Left lung (tissue), 10 donors: ENCODE measurements around the gene LRRC3C. TPM values are rescaled to one million over a fixed set of nuclear protein-coding genes. Genes with fewer than 3 reads are reported as not detected.
A peak's percentile ranks its signal among the peaks of the same experiment; 100 is the strongest.

ENCODE experiments used
- ATAC-seq: fragments of 200-7000 bp; cut with Tn5 transposase; one replicate; pipeline ENCODE4 v1.9.1; 2020; ENCODE audit warnings: moderate library complexity
- DNase-seq, 4 donors: peaks; one replicate each; pipeline ENCODE4 v3.0.0-alpha.2; 2013 to 2020
- H3K27ac ChIP-seq, 2 donors: fragments of 200-600 bp; sonication (generic) in 1 of 2; one replicate each; pipeline versions ENCODE4 v1.5.0 to v1.8.0; 2020 to 2021
- H3K27me3 ChIP-seq, 2 donors: fragments of 200-600 bp; sonication (generic) in 1 of 2; one replicate each; pipeline versions ENCODE4 v1.5.0 to v1.8.0; 2020 to 2021
- H3K36me3 ChIP-seq, 2 donors: fragments of 200-600 bp; sonication (generic) in 1 of 2; one replicate each; pipeline versions ENCODE4 v1.5.0 to v1.8.0; 2020 to 2021
- H3K4me1 ChIP-seq, 2 donors: fragments of 200-600 bp; one replicate each; pipeline ENCODE4 v1.8.0; 2021
- H3K4me3 ChIP-seq, 2 donors: fragments of 200-600 bp; sonication (generic) in 1 of 2; one replicate each; pipeline versions ENCODE4 v1.5.0 to v1.8.0; 2020 to 2021; ENCODE audit warnings: mild to moderate bottlenecking in 1 of 2
- H3K9me3 ChIP-seq, 2 donors: fragments of 200-600 bp; sonication (generic) in 1 of 2; one replicate each; pipeline versions ENCODE4 v1.5.0 to v1.8.0; 2020 to 2021
- intact Hi-C, 2 donors: fragments of 100-400 bp; cut with DNase I; formaldehyde crosslinking; loops; one replicate each; pipeline versions ENCODE4 v1.11.2 to v1.14.2; 2022
- polyA plus RNA-seq, 6 donors: library from polyadenylated mRNA; unstranded; fragments of 120-200 nt; gene quantifications; one replicate each; pipeline ENCODE4 v1.2.1, GENCODE V29; 2013; ENCODE audit not compliant: insufficient read length in 6 of 6
- total RNA-seq, 2 donors: library from RNA; stranded (reverse); fragmentation: NEBNext Ultra II Directional; extraction: Animal tissue kit (Norgen Biotek cat#: 25700); gene quantifications; one replicate each; pipeline ENCODE4 v1.2.1, GENCODE V29; 2021
- TF ChIP-seq, protein P1 (sequence below), 2 donors: fragments of 200-600 bp; sonication (generic) in 1 of 2; IDR thresholded peaks; one replicate each; pipeline versions ENCODE4 v1.5.0 to v1.8.0; 2021; ENCODE audit warnings: antibody characterized with exemption in 2 of 2
- donor health status: DM: no; HTN: yes; CAD: no.
- donor health status: DM: no; HTN: no; CAD: no.

The LRRC3C gene
- total and polyA plus RNA-seq, 8 donors: not detected

DNA sequence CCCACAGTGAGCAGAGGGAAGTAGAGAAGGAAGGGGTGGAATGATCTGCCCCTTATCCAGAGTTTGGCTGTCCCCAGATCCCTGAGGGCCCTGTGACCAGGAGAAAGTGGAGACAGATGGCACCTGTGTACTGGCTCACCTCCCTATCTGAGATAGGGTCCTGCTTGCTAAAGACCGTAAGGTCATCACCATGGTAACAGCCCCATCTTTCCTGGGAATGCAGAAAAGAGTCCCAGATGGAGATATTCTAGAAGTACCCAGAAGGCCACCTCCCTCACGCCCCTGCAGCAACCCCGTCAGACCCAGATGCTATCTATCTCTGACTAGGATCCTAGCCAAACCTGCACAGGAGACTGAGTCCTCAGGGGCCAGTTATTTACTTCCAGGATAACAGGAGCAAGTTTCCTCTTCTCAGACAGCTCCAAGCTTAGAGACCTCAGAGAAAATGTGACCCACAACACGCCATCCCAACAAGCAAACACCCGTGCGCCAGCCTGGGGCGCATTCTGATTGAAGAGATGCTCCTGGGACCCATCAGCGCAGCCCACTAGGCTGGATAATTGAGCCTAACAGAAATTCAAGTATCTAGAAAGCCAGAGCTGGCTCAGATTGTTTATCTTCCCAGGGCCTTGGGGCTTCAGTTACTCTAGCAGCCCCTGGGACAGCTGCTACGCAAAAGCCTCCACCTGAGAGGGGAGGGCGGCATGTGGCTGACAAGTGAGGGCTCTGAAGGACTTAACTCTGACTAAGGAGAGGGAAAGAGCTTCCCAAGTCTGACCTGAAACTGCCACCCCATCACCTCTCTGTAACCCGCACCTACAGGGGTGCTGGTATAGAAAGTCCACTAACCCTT lies 2.0 kb upstream of the LRRC3C start:
- Histone ChIP-seq H3K27me3 (no peaks in the 10 kb centered on the region), H3K9me3 (no peaks in the 10 kb centered on the region), H3K36me3 (peaks cover 0 to 36% of the 10 kb centered on the region in 2 donors), H3K27ac (peak overlapping the region in 1 of 2 donors; percentile 88), H3K4me3 (peak overlapping the region; percentile 79 to 84), H3K4me1 (peaks cover 28 to 67% of the 10 kb centered on the region in 2 donors)
- DNase-seq (no peak), ATAC-seq (no peak)
- intact Hi-C loops: no loop called here
- TF ChIP-seq, protein P1, sequence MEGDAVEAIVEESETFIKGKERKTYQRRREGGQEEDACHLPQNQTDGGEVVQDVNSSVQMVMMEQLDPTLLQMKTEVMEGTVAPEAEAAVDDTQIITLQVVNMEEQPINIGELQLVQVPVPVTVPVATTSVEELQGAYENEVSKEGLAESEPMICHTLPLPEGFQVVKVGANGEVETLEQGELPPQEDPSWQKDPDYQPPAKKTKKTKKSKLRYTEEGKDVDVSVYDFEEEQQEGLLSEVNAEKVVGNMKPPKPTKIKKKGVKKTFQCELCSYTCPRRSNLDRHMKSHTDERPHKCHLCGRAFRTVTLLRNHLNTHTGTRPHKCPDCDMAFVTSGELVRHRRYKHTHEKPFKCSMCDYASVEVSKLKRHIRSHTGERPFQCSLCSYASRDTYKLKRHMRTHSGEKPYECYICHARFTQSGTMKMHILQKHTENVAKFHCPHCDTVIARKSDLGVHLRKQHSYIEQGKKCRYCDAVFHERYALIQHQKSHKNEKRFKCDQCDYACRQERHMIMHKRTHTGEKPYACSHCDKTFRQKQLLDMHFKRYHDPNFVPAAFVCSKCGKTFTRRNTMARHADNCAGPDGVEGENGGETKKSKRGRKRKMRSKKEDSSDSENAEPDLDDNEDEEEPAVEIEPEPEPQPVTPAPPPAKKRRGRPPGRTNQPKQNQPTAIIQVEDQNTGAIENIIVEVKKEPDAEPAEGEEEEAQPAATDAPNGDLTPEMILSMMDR (IDR thresholded peaks at IDR 0.05): no peak

GRCh38 chr17:39926135-39926587 lies 1.4 kb upstream of the LRRC3C start:
- intact Hi-C loops: no loop called here
- Histone ChIP-seq H3K4me3 (peak overlapping the region; percentile 79 to 84), H3K27ac (peak overlapping the region; percentile 83 to 88), H3K9me3 (no peaks in the 10 kb centered on the region), H3K36me3 (peaks cover 0 to 29% of the 10 kb centered on the region in 2 donors), H3K27me3 (no peaks in the 10 kb centered on the region), H3K4me1 (peaks cover 28 to 67% of the 10 kb centered on the region in 2 donors)
- TF ChIP-seq, protein P1 (IDR thresholded peaks at IDR 0.05): no peak
- ATAC-seq (no peak), DNase-seq (no peak)

GRCh38 chr17:39926588-39927100 lies 888 bp upstream of the LRRC3C start:
- TF ChIP-seq, protein P1 (IDR thresholded peaks at IDR 0.05): no peak
- intact Hi-C loops: no loop called here
- Histone ChIP-seq H3K4me3 (peak overlapping the region; percentile 79 to 84), H3K27me3 (no peaks in the 10 kb centered on the region), H3K36me3 (peaks cover 0 to 24% of the 10 kb centered on the region in 2 donors), H3K9me3 (no peaks in the 10 kb centered on the region), H3K27ac (peak overlapping the region; percentile 83 to 88), H3K4me1 (peaks cover 28 to 67% of the 10 kb centered on the region in 2 donors)
- ATAC-seq: peak; percentile 50
- peak in 3 of 4 donors; percentile 23 to 76 (median 44) for DNase-seq

GRCh38 chr17:39927929-39928857 lies 661 bp downstream of the LRRC3C start:
- ATAC-seq: peak; percentile 68
- H3K27me3 ChIP-seq: no peaks in the 10 kb centered on the region
- intact Hi-C loops: no loop called here
- DNase-seq: peak; percentile 14 to 84 (median 56)
- peaks cover 0 to 9% of the 10 kb centered on the region in 2 donors for H3K36me3 ChIP-seq
- H3K4me1 ChIP-seq: peaks cover 28 to 58% of the 10 kb centered on the region in 2 donors
- H3K9me3 ChIP-seq: no peaks in the 10 kb centered on the region
- H3K27ac ChIP-seq: peak overlapping the region; percentile 83 to 88
- TF ChIP-seq, protein P1 (IDR thresholded peaks at IDR 0.05): no peak
- H3K4me3 ChIP-seq: peak overlapping the region; percentile 79 to 84
